A673 (cell line): ENCODE measurements around the gene NOS3. TPM values are rescaled to one million over a fixed set of nuclear protein-coding genes. Genes with fewer than 3 reads are reported as not detected.
A peak's percentile ranks its signal among the peaks of the same experiment; 100 is the strongest.
"Not testable (repeated sequence)": the region's sequence is repeated elsewhere in the genome, so short reads cannot be mapped to it uniquely, and the experiment has no call there.

Source experiments
- BruUV-seq: library from RNA; stranded (reverse); fragments of 400-500 nt; replicated peaks from 2 replicates; lab custom pipeline; 2021; lab: Mats Ljungman, UMichigan
- CTCF ChIA-PET: fragments of 300-600 bp; sonication (Branson Sonifier 250); formaldehyde crosslinking; loops from one replicate; lab custom pipeline; 2022; ENCODE audit warnings: antibody characterized with exemption; lab: Charles Lee
- POLR2A ChIA-PET: fragments of 300-600 bp; sonication (Branson Sonifier 250); formaldehyde crosslinking; loops from one replicate; lab custom pipeline; 2022; ENCODE audit warnings: antibody characterized with exemption; ENCODE audit not compliant: low non-redundant PET; lab: Charles Lee
- DNase-seq: peaks from one replicate; pipeline ENCODE4 v3.0.0-alpha.2; 2015; ENCODE audit warnings: low spot score
- H3K27ac ChIP-seq: fragments of 200-600 bp; sonication (generic); 2 replicates; pipeline ENCODE4 v1.5.1; 2016; ENCODE audit warnings: mixed run types, low read depth, mild to moderate bottlenecking, mixed read lengths, antibody characterized with exemption, low read length; ENCODE audit not compliant: poor library complexity, severe bottlenecking
- H3K27me3 ChIP-seq: fragments of 200-600 bp; sonication (generic); replicated peaks from 2 replicates; pipeline ENCODE4 v1.6.1; 2017; ENCODE audit warnings: mixed run types, low read depth, mild to moderate bottlenecking, mixed read lengths, antibody characterized with exemption, low read length; ENCODE audit not compliant: insufficient read depth, poor library complexity
- H3K36me3 ChIP-seq: fragments of 200-600 bp; sonication (generic); 2 replicates; pipeline ENCODE4 v1.6.1; 2016; ENCODE audit warnings: mixed run types, mild to moderate bottlenecking, mixed read lengths, antibody characterized with exemption, low read length; ENCODE audit not compliant: insufficient read depth, poor library complexity, severe bottlenecking
- H3K4me1 ChIP-seq: fragments of 200-600 bp; sonication (generic); 2 replicates; pipeline ENCODE4 v1.6.1; 2017; ENCODE audit warnings: mixed run types, mild to moderate bottlenecking, mixed read lengths, antibody characterized with exemption, low read length; ENCODE audit not compliant: insufficient read depth, poor library complexity, severe bottlenecking
- H3K4me3 ChIP-seq: fragments of 200-600 bp; sonication (generic); 2 replicates; pipeline ENCODE4 v1.5.1; 2016; ENCODE audit warnings: low read depth, mixed run types, mild to moderate bottlenecking, mixed read lengths, low read length; ENCODE audit not compliant: poor library complexity, severe bottlenecking
- H3K9me3 ChIP-seq: fragments of 200-600 bp; sonication (generic); 2 replicates; pipeline ENCODE4 v1.6.1; 2016; ENCODE audit warnings: mixed run types, low read depth, mild to moderate bottlenecking, mixed read lengths, antibody characterized with exemption, low read length; ENCODE audit not compliant: poor library complexity, severe bottlenecking
- EZH2 ChIP-seq: fragments of 200-600 bp; sonication (generic); IDR thresholded peaks from 2 replicates; pipeline ENCODE4 v1.6.1; 2017; ENCODE audit warnings: borderline replicate concordance, low read depth, mild to moderate bottlenecking, mixed read lengths, antibody characterized with exemption, low read length; ENCODE audit not compliant: poor library complexity, severe bottlenecking
- intact Hi-C: fragments of 100-400 bp; cut with micrococcal nuclease; formaldehyde crosslinking; loops from one replicate; pipeline ENCODE4 v1.10.0; 2022; ENCODE audit not compliant: unreplicated experiment
- total RNA-seq: library from RNA; stranded (reverse); gene quantifications from 2 replicates; pipeline ENCODE4 v1.2.3, GENCODE V29; 2021
- TF ChIP-seq, protein P1 (sequence below): fragments of 300-800, 200-600 bp; sonication (generic); conservative IDR thresholded peaks from 2 replicates; pipeline ENCODE4 v1.5.1; 2017; ENCODE audit warnings: low read depth, mild to moderate bottlenecking, antibody characterized with exemption, low read length, moderate library complexity, mixed read lengths

The NOS3 gene
- total RNA-seq, 1 experiment from 2014 or later = 0.75 TPM

- CTCF ChIA-PET = no interaction called here
- no TSS peak for BruUV-seq
- peaks cover 26% of the 10 kb centered on the region for H3K4me1 ChIP-seq
- no peaks in the 10 kb centered on the region for H3K27me3 ChIP-seq
- no peak overlapping the region for H3K27ac ChIP-seq
- H3K36me3 ChIP-seq = no peaks in the 10 kb centered on the region
- POLR2A ChIA-PET = no interaction called here
- no peaks in the 10 kb centered on the region for H3K9me3 ChIP-seq
- intact Hi-C loops = loop anchor here (5.0 kb wide), 1 partner anchor 101 kb away; no protein-coding TSS in a partner anchor
- H3K4me3 ChIP-seq = no peak overlapping the region
- TF ChIP-seq, protein P1, sequence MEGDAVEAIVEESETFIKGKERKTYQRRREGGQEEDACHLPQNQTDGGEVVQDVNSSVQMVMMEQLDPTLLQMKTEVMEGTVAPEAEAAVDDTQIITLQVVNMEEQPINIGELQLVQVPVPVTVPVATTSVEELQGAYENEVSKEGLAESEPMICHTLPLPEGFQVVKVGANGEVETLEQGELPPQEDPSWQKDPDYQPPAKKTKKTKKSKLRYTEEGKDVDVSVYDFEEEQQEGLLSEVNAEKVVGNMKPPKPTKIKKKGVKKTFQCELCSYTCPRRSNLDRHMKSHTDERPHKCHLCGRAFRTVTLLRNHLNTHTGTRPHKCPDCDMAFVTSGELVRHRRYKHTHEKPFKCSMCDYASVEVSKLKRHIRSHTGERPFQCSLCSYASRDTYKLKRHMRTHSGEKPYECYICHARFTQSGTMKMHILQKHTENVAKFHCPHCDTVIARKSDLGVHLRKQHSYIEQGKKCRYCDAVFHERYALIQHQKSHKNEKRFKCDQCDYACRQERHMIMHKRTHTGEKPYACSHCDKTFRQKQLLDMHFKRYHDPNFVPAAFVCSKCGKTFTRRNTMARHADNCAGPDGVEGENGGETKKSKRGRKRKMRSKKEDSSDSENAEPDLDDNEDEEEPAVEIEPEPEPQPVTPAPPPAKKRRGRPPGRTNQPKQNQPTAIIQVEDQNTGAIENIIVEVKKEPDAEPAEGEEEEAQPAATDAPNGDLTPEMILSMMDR = no peak
- TF ChIP-seq EZH2 = no peak
- no peak for DNase-seq
These were observed 20.2 kb downstream of the NOS3 start for GRCh38 chr7:151011097-151011409.

DNA sequence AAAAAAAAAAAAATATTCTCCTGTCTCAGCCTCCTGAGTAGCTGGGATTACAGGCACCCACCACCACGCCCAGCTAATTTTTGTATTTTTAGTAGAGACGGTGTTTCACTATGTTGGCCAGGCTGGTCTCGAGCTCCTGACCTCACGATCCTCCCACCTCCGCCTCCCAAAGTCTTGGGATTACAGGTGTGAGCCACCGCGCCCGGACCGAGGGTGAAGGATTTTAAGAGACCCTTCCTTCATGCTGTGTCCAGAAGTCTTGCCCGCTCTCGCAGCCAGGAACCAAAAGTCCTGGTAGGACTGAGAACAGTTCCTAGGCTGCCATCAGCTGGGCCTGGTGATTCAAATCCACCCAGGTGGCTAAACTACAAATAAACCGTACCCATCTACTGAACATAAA is 20.8 kb downstream of the NOS3 start:
- CTCF ChIA-PET = interaction anchor here (0.6 kb wide), 1 partner anchor 66 kb away, joined by 3 read pairs; no protein-coding TSS in a partner anchor
- H3K36me3 ChIP-seq, H3K4me3 ChIP-seq, BruUV-seq, H3K27ac ChIP-seq, DNase-seq, H3K9me3 ChIP-seq, POLR2A ChIA-PET, H3K27me3 ChIP-seq: not testable (repeated sequence)
- H3K4me1 ChIP-seq = peaks cover 26% of the 10 kb centered on the region
- intact Hi-C loops = loop anchor here (2.0 to 5.0 kb wide), 2 partner anchors 49 to 101 kb away; no protein-coding TSS in a partner anchor

- DNase-seq = no peak
- TF ChIP-seq EZH2 = no peak
- TF ChIP-seq, protein P1 = no peak
- H3K4me3 ChIP-seq = no peak overlapping the region
- H3K27ac ChIP-seq = no peak overlapping the region
- intact Hi-C loops = loop anchor here (2.0 to 5.0 kb wide), 2 partner anchors 49 to 100 kb away; no protein-coding TSS in a partner anchor
- no peaks in the 10 kb centered on the region for H3K27me3 ChIP-seq
- no peaks in the 10 kb centered on the region for H3K36me3 ChIP-seq
- no TSS peak for BruUV-seq
- no peaks in the 10 kb centered on the region for H3K9me3 ChIP-seq
- peaks cover 26% of the 10 kb centered on the region for H3K4me1 ChIP-seq
- ChIA-PET CTCF (interaction anchor here (0.6 kb wide), 1 partner anchor 67 kb away, joined by 3 read pairs; no protein-coding TSS in a partner anchor), POLR2A (no interaction called here)
These were observed 21.3 kb downstream of the NOS3 start for GRCh38 chr7:151012031-151012692.

GRCh38 chr7:151012911-151013347 is 22.1 kb downstream of the NOS3 start:
- peak; percentile 81 for DNase-seq
- ChIA-PET CTCF (no interaction called here), POLR2A (no interaction called here)
- H3K4me1 ChIP-seq = peaks cover 23% of the 10 kb centered on the region
- TF ChIP-seq, protein P1 = peak; percentile 74
- TF ChIP-seq EZH2 = no peak
- no peaks in the 10 kb centered on the region for H3K27me3 ChIP-seq
- no peaks in the 10 kb centered on the region for H3K36me3 ChIP-seq
- H3K27ac ChIP-seq = no peak overlapping the region
- no TSS peak for BruUV-seq
- intact Hi-C loops = loop anchor here (2.0 to 5.0 kb wide), 2 partner anchors 50 to 99 kb away; no protein-coding TSS in a partner anchor
- no peaks in the 10 kb centered on the region for H3K9me3 ChIP-seq
- no peak overlapping the region for H3K4me3 ChIP-seq
